Endothelial cell of umbilical vein (primary cell): Measurements from ENCODE around the gene KCNJ2. TPM values are rescaled to one million over a fixed set of nuclear protein-coding genes. Genes with fewer than 3 reads are reported as not detected.

ENCODE experiments used
- BruUV-seq: library from RNA; stranded (reverse); fragments of 400-500 nt; replicated peaks from 2 replicates; lab custom pipeline; 2021; lab: Mats Ljungman, UMichigan
- CTCF ChIA-PET: fragments of 300-600, 350-600 bp; sonication (Branson Sonifier 250); formaldehyde crosslinking; loops from one replicate; lab custom pipeline; 2021; ENCODE audit warnings: antibody characterized with exemption, inconsistent platforms; lab: Charles Lee
- POLR2A ChIA-PET: fragments of 300-600, 350-600 bp; sonication (Branson Sonifier 250); formaldehyde crosslinking; loops from one replicate; lab custom pipeline; 2021; ENCODE audit warnings: antibody characterized with exemption, inconsistent platforms; lab: Charles Lee
- DNase-seq: peaks from one replicate; pipeline ENCODE4 v3.0.0-alpha.2; 2011; ENCODE audit warnings: low read depth, low spot score
- FAIRE-seq: peaks from 2 replicates; lab custom pipeline; 2011; peaks lifted over from hg19 to GRCh38; lab: Jason Lieb, UNC
- H2AFZ ChIP-seq: 2 replicates; pipeline ENCODE4 v1.6.0; 2012; ENCODE audit warnings: low read depth, low read length, control low read depth, inconsistent platforms
- H3K27ac ChIP-seq: 2 replicates; pipeline ENCODE4 v1.5.1; 2011; ENCODE audit warnings: low read depth, mild to moderate bottlenecking, control low read depth, low read length, moderate library complexity; ENCODE audit not compliant: insufficient read depth
- H3K27me3 ChIP-seq, 2 experiments: 2 replicates each; pipeline versions ENCODE4 v1.6.0 to v1.6.1; 2011; ENCODE audit warnings: low read length in 2 of 2, mixed read lengths in 1 of 2; ENCODE audit not compliant: control insufficient read depth in 2 of 2, insufficient read depth in 2 of 2
- H3K36me3 ChIP-seq, 2 experiments: 2 replicates in 1 of 2; 3 replicates in 1 of 2; pipeline ENCODE4 v1.5.1; 2011; ENCODE audit warnings: low read length in 2 of 2, mild to moderate bottlenecking in 1 of 2, moderate library complexity in 1 of 2; ENCODE audit not compliant: control insufficient read depth in 2 of 2, insufficient read depth in 2 of 2; ENCODE audit errors: extremely low read depth in 1 of 2
- H3K4me1 ChIP-seq: 3 replicates; pipeline ENCODE4 v1.5.1; 2011; ENCODE audit warnings: mild to moderate bottlenecking, low read length; ENCODE audit not compliant: control insufficient read depth, insufficient read depth; ENCODE audit errors: extremely low read depth
- H3K4me2 ChIP-seq: 2 replicates; pipeline ENCODE4 v1.6.1; 2011; ENCODE audit warnings: low read length, control low read depth, mixed read lengths; ENCODE audit not compliant: insufficient read depth
- H3K4me3 ChIP-seq, 3 experiments: fragments of 200-600 bp in 1 of 3; sonication (generic), shearing (Covaris generic) in 1 of 3; replicated peaks in 1 of 3; 2 replicates each; pipeline ENCODE4 v1.5.1; 2011 to 2016; ENCODE audit warnings: control low read depth in 3 of 3, low read length in 3 of 3, mild to moderate bottlenecking in 2 of 3, inconsistent platforms in 1 of 3, low read depth in 1 of 3, moderate library complexity in 1 of 3; ENCODE audit not compliant: insufficient read depth in 1 of 3
- H3K79me2 ChIP-seq: 2 replicates; pipeline ENCODE4 v1.6.0; 2012; ENCODE audit warnings: low read length, inconsistent platforms; ENCODE audit not compliant: control insufficient read depth, insufficient read depth
- H3K9ac ChIP-seq: replicated peaks from 2 replicates; pipeline ENCODE3; 2011; ENCODE audit warnings: low read length, control low read depth; ENCODE audit not compliant: insufficient read depth; ENCODE audit errors: extremely low read depth
- H3K9me1 ChIP-seq: replicated peaks from 3 replicates; pipeline ENCODE4 v1.6.0; 2011; ENCODE audit warnings: mild to moderate bottlenecking, low read length; ENCODE audit not compliant: control insufficient read depth, insufficient read depth; ENCODE audit errors: extremely low read depth
- H3K9me3 ChIP-seq: replicated peaks from 2 replicates; pipeline ENCODE4 v1.5.1; 2012; ENCODE audit warnings: low read length, inconsistent platforms; ENCODE audit not compliant: control insufficient read depth, insufficient read depth
- H4K20me1 ChIP-seq: replicated peaks from 2 replicates; pipeline ENCODE3; 2011; ENCODE audit warnings: mild to moderate bottlenecking, low read length; ENCODE audit not compliant: control insufficient read depth, insufficient read depth; ENCODE audit errors: extremely low read depth
- EZH2 ChIP-seq: IDR thresholded peaks from 2 replicates; pipeline ENCODE4 v1.6.1; 2012; ENCODE audit warnings: borderline replicate concordance, low read depth, mild to moderate bottlenecking, moderate library complexity, low read length, inconsistent platforms; ENCODE audit not compliant: severe bottlenecking
- FOS ChIP-seq: IDR thresholded peaks from 2 replicates; pipeline ENCODE4 v1.6.1; 2011; ENCODE audit warnings: mild to moderate bottlenecking, low read length, moderate library complexity, borderline replicate concordance; ENCODE audit not compliant: insufficient read depth
- GATA2 ChIP-seq: IDR thresholded peaks from 2 replicates; pipeline ENCODE4 v1.7.0; 2011; ENCODE audit warnings: low read depth, mild to moderate bottlenecking, moderate library complexity, mixed read lengths, low read length; ENCODE audit not compliant: insufficient read length, insufficient read depth
- JUN ChIP-seq: IDR thresholded peaks from 2 replicates; pipeline ENCODE4 v1.6.1; 2011; ENCODE audit warnings: borderline replicate concordance, low read depth; ENCODE audit not compliant: insufficient read length, insufficient read depth
- MYC ChIP-seq: IDR thresholded peaks from one replicate; pipeline ENCODE4 v1.6.1; 2011; ENCODE audit warnings: mild to moderate bottlenecking, low read depth, low read length
- POLR2A ChIP-seq: IDR thresholded peaks from 2 replicates; pipeline ENCODE4 v1.6.1; 2012; ENCODE audit warnings: low read depth, mild to moderate bottlenecking, control low read depth, low read length
- dilution Hi-C: fragments of 300-500 bp; cut with MboI; formaldehyde crosslinking; loops from one replicate; pipeline ENCODE4 v1.15.0; 2019; ENCODE audit warnings: low sequenced_read_pairs; ENCODE audit not compliant: extremely low pct_ligation_motif_present
- intact Hi-C: fragments of 100-400 bp; cut with micrococcal nuclease; formaldehyde crosslinking; loops from one replicate; pipeline ENCODE4 v1.10.0; 2022
- polyA plus RNA-seq, 4 experiments: library from polyadenylated mRNA; depleted of rRNA in 3 of 4; stranded (reverse) in 3 of 4; unstranded in 1 of 4; fragments of >200 nt; gene quantifications; 2 replicates each; pipeline versions ENCODE4 v1.2.1 to v1.2.3, GENCODE V29; 2011 to 2012; ENCODE audit warnings: missing spikeins in 1 of 4
- total RNA-seq: library from RNA; stranded (reverse); gene quantifications from 2 replicates; pipeline ENCODE4 v1.2.3, GENCODE V29; 2021
- TF ChIP-seq, protein P1 (sequence below): IDR thresholded peaks from 2 replicates; pipeline ENCODE4 v1.6.1; 2011; ENCODE audit not compliant: insufficient read depth, insufficient read length

The KCNJ2 gene
- total and polyA plus RNA-seq, 2 donors (not counting 3 experiments of a cell fraction or from before 2014, with no cell fraction given), result 8.3 to 11.5 TPM

DNA sequence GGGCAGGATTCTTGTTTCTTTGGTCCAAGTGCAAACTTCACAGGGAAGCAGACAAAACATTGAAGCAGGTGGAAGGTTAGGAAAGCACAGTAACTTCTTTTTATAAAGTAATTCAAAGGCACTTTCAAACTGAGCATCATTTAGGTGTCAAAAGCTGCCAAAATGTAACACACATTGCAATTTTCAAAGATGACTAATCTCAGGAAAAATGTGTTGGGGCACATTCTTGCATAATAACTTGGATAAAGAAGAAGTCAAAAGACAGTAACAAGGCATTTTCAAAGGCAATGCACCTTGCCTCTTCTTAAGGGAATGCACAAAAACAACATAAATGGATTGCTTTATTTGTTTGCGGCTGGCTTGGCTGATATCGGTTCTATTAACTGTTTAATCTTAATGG is 3.6 kb downstream of the KCNJ2 start:
- H2AFZ ChIP-seq, result no peak overlapping the region
- DNase-seq (peak; percentile 51), FAIRE-seq (peak; percentile 75)
- peak; percentile 43 for TF ChIP-seq FOS
- peak; percentile 49 for TF ChIP-seq JUN
- no peak for TF ChIP-seq MYC
- H3K9me1 ChIP-seq, result no peaks in the 10 kb centered on the region
- dilution Hi-C loops (no loop called here), intact Hi-C loops (loop anchor here (5.0 kb wide), 1 partner anchor 119 kb away; no protein-coding TSS in a partner anchor)
- H3K27ac ChIP-seq, result no peak overlapping the region
- H3K9me3 ChIP-seq, result no peaks in the 10 kb centered on the region
- CTCF ChIA-PET, result interaction anchor here (0.7 to 7.9 kb wide), 8 partner anchors 9 to 646 kb away, joined by 3 to 156 read pairs (median 4); no protein-coding TSS in a partner anchor
- peak overlapping the region; percentile 97 for H3K4me2 ChIP-seq
- H3K79me2 ChIP-seq, result peaks cover 34% of the 10 kb centered on the region
- H4K20me1 ChIP-seq, result no peaks in the 10 kb centered on the region
- H3K4me1 ChIP-seq, result peaks cover 39% of the 10 kb centered on the region
- no peak overlapping the region for H3K9ac ChIP-seq
- no TSS peak for BruUV-seq
- H3K27me3 ChIP-seq, result no peaks in the 10 kb centered on the region
- H3K36me3 ChIP-seq, result peaks cover 0 to 15% of the 10 kb centered on the region in 2 experiments
- H3K4me3 ChIP-seq, result no peak overlapping the region
- POLR2A ChIA-PET, result no interaction called here

DNA sequence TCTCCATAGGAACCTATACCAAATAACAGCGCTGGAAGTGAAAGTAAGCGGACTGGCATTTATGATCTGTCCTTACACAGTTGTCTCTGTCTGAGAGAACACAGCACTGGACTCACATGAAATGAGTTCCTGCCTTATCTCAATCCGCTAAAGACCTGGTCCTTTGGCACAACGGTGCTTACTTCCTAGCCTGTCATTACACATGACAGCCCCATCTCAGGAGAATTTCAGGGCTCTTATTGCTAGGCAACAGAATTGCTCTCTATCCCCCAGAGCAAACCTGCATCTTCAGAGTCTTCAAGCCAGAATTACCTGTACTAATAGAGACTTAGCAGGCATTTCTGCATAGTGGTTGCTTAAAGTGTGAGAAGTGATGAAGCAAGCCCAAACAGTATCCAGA is 4.3 kb downstream of the KCNJ2 start:
- TF ChIP-seq EZH2 (no peak), POLR2A (no peak), JUN (no peak), FOS (no peak), MYC (no peak), GATA2 (no peak)
- TF ChIP-seq, protein P1, sequence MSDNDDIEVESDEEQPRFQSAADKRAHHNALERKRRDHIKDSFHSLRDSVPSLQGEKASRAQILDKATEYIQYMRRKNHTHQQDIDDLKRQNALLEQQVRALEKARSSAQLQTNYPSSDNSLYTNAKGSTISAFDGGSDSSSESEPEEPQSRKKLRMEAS, result no peak
- peak overlapping the region; percentile 97 for H3K4me2 ChIP-seq
- no peak overlapping the region for H3K4me3 ChIP-seq
- H4K20me1 ChIP-seq, result no peaks in the 10 kb centered on the region
- ChIA-PET CTCF (interaction anchor here (1.0 to 7.9 kb wide), 3 partner anchors 448 to 605 kb away, joined by 3 to 156 read pairs (median 5); no protein-coding TSS in a partner anchor), POLR2A (no interaction called here)
- intact Hi-C loops (loop anchor here (5.0 kb wide), 1 partner anchor 119 kb away; no protein-coding TSS in a partner anchor), dilution Hi-C loops (no loop called here)
- FAIRE-seq (peak; percentile 12), DNase-seq (no peak)
- no TSS peak for BruUV-seq
- no peak overlapping the region for H3K9ac ChIP-seq
- H3K9me1 ChIP-seq, result no peaks in the 10 kb centered on the region
- H3K9me3 ChIP-seq, result no peaks in the 10 kb centered on the region
- H3K27me3 ChIP-seq, result no peaks in the 10 kb centered on the region
- peaks cover 35% of the 10 kb centered on the region for H3K79me2 ChIP-seq
- no peak overlapping the region for H2AFZ ChIP-seq
- peaks cover 38% of the 10 kb centered on the region for H3K4me1 ChIP-seq
- H3K36me3 ChIP-seq, result peaks cover 0 to 15% of the 10 kb centered on the region in 2 experiments
- H3K27ac ChIP-seq, result no peak overlapping the region
